Activated T-cell treated with anti-CD3 and anti-CD28 coated beads, Interleukin-2, amount 50 U/mL, for 48 hours (primary cell): ENCODE data around the gene KCNH1.

Experiments used
- DNase-seq, 2 experiments: peaks; one replicate each; pipeline ENCODE4 v3.0.0-alpha.2; 2020

KCNH1 gene

GRCh38 chr1:210746024-210746731 lies 387.8 kb downstream of the KCNH1 start:
- DNase-seq: no peak

GRCh38 chr1:210743038-210743437 lies 390.9 kb downstream of the KCNH1 start:
- no peak for DNase-seq

GRCh38 chr1:210741564-210741963 lies 392.4 kb downstream of the KCNH1 start:
- no peak for DNase-seq

- DNase-seq: no peak
Observed at GRCh38 chr1:210739627-210740026, 394.3 kb downstream of the KCNH1 start.

- DNase-seq: no peak
Observed at GRCh38 chr1:210738256-210738655, 395.7 kb downstream of the KCNH1 start.

- no peak for DNase-seq
Observed at GRCh38 chr1:210736713-210737112, 397.2 kb downstream of the KCNH1 start.

- no peak for DNase-seq
Observed at GRCh38 chr1:210731597-210731996, 402.4 kb downstream of the KCNH1 start.

GRCh38 chr1:210731193-210731592 lies 402.8 kb downstream of the KCNH1 start:
- DNase-seq: no peak

- DNase-seq: no peak
Observed at GRCh38 chr1:210730023-210730422, 403.9 kb downstream of the KCNH1 start.

- DNase-seq: no peak
Observed at GRCh38 chr1:210728437-210729149, 405.4 kb downstream of the KCNH1 start.

- no peak for DNase-seq
Observed at GRCh38 chr1:210727709-210728108, 406.2 kb downstream of the KCNH1 start.

- DNase-seq: peak; percentile 48 to 49
Observed at GRCh38 chr1:210726621-210727020, 407.3 kb downstream of the KCNH1 start.

GRCh38 chr1:210724768-210725167 lies 409.2 kb downstream of the KCNH1 start:
- no peak for DNase-seq

- no peak for DNase-seq
Observed at GRCh38 chr1:210723646-210724045, 410.3 kb downstream of the KCNH1 start.

GRCh38 chr1:210722410-210723081 lies 411.4 kb downstream of the KCNH1 start:
- no peak for DNase-seq

GRCh38 chr1:210715072-210715471 lies 418.9 kb downstream of the KCNH1 start:
- DNase-seq: no peak

- no peak for DNase-seq
Observed at GRCh38 chr1:210711825-210712612, 421.9 kb downstream of the KCNH1 start.

GRCh38 chr1:210709701-210710100 lies 424.2 kb downstream of the KCNH1 start:
- DNase-seq: no peak

- DNase-seq: no peak
Observed at GRCh38 chr1:210707300-210708240, 426.4 kb downstream of the KCNH1 start.

- no peak for DNase-seq
Observed at GRCh38 chr1:210706246-210706645, 427.7 kb downstream of the KCNH1 start.

- DNase-seq: no peak
Observed at GRCh38 chr1:210705086-210705485, 428.9 kb downstream of the KCNH1 start.

- no peak for DNase-seq
Observed at GRCh38 chr1:210703593-210703992, 430.4 kb downstream of the KCNH1 start.
